Peyer's patch (tissue), 4 donors: ENCODE data around the gene TPSD1.

Source experiments
- POLR2A ChIP-seq, 2 donors: fragments of 450-650 bp; IDR thresholded peaks; one replicate each; pipeline ENCODE4 v1.5.1; 2017; ENCODE audit warnings: antibody characterized with exemption in 2 of 2, mild to moderate bottlenecking in 2 of 2, moderate library complexity in 2 of 2
- TF ChIP-seq, protein P1 (sequence below), 6 experiments: fragments of 450-650 bp in 4 of 6; fragments of 200-600 bp in 2 of 6; sonication (generic) in 1 of 6; IDR thresholded peaks; one replicate each; pipeline ENCODE4 v1.5.1; 2017 to 2019; ENCODE audit warnings: antibody characterized with exemption in 6 of 6, mild to moderate bottlenecking in 3 of 6, moderate library complexity in 1 of 6

DNA sequence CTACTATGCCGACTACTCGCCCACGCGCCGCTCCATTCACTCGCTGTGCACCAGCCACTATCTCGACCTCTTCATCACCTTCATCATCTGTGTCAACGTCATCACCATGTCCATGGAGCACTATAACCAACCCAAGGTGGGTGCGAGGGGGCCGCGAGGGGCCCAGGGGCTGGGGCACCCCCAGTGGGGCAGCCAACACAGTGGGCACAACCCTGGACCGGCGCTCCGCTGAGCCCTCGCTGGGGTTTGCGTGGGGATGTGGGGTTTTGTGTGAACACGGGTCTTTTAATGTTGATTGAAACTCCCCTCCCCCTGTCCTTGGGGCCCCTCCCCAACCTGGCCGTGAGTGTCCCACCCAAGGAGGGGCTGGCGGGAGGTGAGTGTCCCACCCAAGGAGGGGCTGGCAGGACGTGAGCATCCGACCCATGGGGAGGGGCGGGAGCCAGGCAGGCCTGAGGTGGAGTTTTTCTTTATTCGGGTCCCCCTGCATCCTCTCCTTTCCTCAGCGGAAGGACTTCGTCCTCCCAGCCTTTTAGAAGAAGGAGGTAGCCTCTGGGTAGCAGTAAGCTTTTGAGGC is 42.0 kb upstream of the TPSD1 start:
- no peak for TF ChIP-seq POLR2A (IDR thresholded peaks at IDR 0.05)
- TF ChIP-seq, protein P1, sequence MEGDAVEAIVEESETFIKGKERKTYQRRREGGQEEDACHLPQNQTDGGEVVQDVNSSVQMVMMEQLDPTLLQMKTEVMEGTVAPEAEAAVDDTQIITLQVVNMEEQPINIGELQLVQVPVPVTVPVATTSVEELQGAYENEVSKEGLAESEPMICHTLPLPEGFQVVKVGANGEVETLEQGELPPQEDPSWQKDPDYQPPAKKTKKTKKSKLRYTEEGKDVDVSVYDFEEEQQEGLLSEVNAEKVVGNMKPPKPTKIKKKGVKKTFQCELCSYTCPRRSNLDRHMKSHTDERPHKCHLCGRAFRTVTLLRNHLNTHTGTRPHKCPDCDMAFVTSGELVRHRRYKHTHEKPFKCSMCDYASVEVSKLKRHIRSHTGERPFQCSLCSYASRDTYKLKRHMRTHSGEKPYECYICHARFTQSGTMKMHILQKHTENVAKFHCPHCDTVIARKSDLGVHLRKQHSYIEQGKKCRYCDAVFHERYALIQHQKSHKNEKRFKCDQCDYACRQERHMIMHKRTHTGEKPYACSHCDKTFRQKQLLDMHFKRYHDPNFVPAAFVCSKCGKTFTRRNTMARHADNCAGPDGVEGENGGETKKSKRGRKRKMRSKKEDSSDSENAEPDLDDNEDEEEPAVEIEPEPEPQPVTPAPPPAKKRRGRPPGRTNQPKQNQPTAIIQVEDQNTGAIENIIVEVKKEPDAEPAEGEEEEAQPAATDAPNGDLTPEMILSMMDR (IDR thresholded peaks at IDR 0.05): no peak
